ENCODE measurements around the gene DISP1.

The DISP1 gene

GRCh38 chr1:222814536-222815439 lies at the start of gene DISP1:
Gene DISP1, plus strand, starts transcription at chr1:222815039. Its CDS starts 127,785 bp downstream, at chr1:222942824.
- Histone ChIP-seq H3K27me3 (replicated peaks; ENCODE audit: insufficient read depth, low read length) (no peaks in the 10 kb centered on the region), H3K4me1 (ENCODE audit: low read length) (peaks cover 9% of the 10 kb centered on the region; the same call in 1 of the 2 replicates), H3K36me3 (replicated peaks; ENCODE audit: insufficient read depth, low read length) (no peaks in the 10 kb centered on the region), H3K9me3 (replicated peaks; ENCODE audit: insufficient read depth, low read length) (no peaks in the 10 kb centered on the region), H3K9me2 (replicated peaks; ENCODE audit: insufficient read depth, low read length) (no peaks in the 10 kb centered on the region), H3K9ac (ENCODE audit: low read length) (peak within 1 kb of the TSS; percentile 76), H3K4me3 (ENCODE audit: low read length) (peak within 1 kb of the TSS; percentile 86), H3K27ac (ENCODE audit: low read length) (peak within 1 kb of the TSS; percentile 66), H3F3A (ENCODE audit: insufficient read depth, low read length) (peaks cover 15% of the 10 kb centered on the region), H3K79me2 (ENCODE audit: low read length) (0 out of 2 replicates have a peak, but pooled peaks cover 5% of the 10 kb centered on the region), H4K20me1 (ENCODE audit: insufficient read depth, low read length) (no peaks in the 10 kb centered on the region), H3K4me2 (ENCODE audit: low read depth, low read length) (peak within 1 kb of the TSS; percentile 77), H2AFZ (ENCODE audit: low read length) (peak within 1 kb of the TSS; percentile 99)
- no peak for TF ChIP-seq EZH2 (optimal IDR thresholded peaks at IDR 0.05; ENCODE audit: low read depth, low read length)
- no peak for TF ChIP-seq EZH2phosphoT487 (IDR thresholded peaks at IDR 0.05; ENCODE audit: low read length)
- no peak for TF ChIP-seq CTCF (IDR thresholded peaks at IDR 0.05; ENCODE audit: low read length)
- peak; percentile 92 for DNase-seq

- Histone ChIP-seq H4K20me1 (ENCODE audit: insufficient read depth, low read length) (no peaks in the 10 kb centered on the region), H3K4me1 (ENCODE audit: low read length) (no peaks in the 10 kb centered on the region), H3K4me3 (ENCODE audit: low read length) (no peak overlapping the region), H3K9ac (ENCODE audit: low read length) (no peak overlapping the region), H3K4me2 (ENCODE audit: low read depth, low read length) (no peak overlapping the region), H3F3A (ENCODE audit: insufficient read depth, low read length) (no peaks in the 10 kb centered on the region), H3K9me2 (replicated peaks; ENCODE audit: insufficient read depth, low read length) (no peaks in the 10 kb centered on the region), H3K79me2 (ENCODE audit: low read length) (no peaks in the 10 kb centered on the region), H3K36me3 (replicated peaks; ENCODE audit: insufficient read depth, low read length) (no peaks in the 10 kb centered on the region), H3K27me3 (replicated peaks; ENCODE audit: insufficient read depth, low read length) (no peaks in the 10 kb centered on the region), H2AFZ (ENCODE audit: low read length) (no peak overlapping the region), H3K9me3 (replicated peaks; ENCODE audit: insufficient read depth, low read length) (no peaks in the 10 kb centered on the region), H3K27ac (ENCODE audit: low read length) (no peak overlapping the region)
- DNase-seq: no peak
- TF ChIP-seq EZH2phosphoT487 (IDR thresholded peaks at IDR 0.05; ENCODE audit: low read length): no peak
- TF ChIP-seq CTCF (IDR thresholded peaks at IDR 0.05; ENCODE audit: low read length): no peak
- no peak for TF ChIP-seq EZH2 (optimal IDR thresholded peaks at IDR 0.05; ENCODE audit: low read depth, low read length)
Observed at GRCh38 chr1:222767152-222767571, 47.7 kb upstream of the DISP1 start.

- Histone ChIP-seq H3K4me1 (ENCODE audit: low read length) (peaks cover 3% of the 10 kb centered on the region), H3K27ac (ENCODE audit: low read length) (no peak overlapping the region)
- no peak for TF ChIP-seq EZH2 (optimal IDR thresholded peaks at IDR 0.05; ENCODE audit: low read depth, low read length)
- TF ChIP-seq CTCF (IDR thresholded peaks at IDR 0.05; ENCODE audit: low read length): no peak
- TF ChIP-seq EZH2phosphoT487 (IDR thresholded peaks at IDR 0.05; ENCODE audit: low read length): no peak
Observed at GRCh38 chr1:222768592-222768991, 46.2 kb upstream of the DISP1 start.

More at GRCh38 chr1:222768592-222768991, 46.2 kb upstream of the DISP1 start:
- Histone ChIP-seq H3K9me2 (replicated peaks; ENCODE audit: insufficient read depth, low read length) (no peaks in the 10 kb centered on the region), H3K79me2 (ENCODE audit: low read length) (no peaks in the 10 kb centered on the region), H3K36me3 (replicated peaks; ENCODE audit: insufficient read depth, low read length) (no peaks in the 10 kb centered on the region), H4K20me1 (ENCODE audit: insufficient read depth, low read length) (no peaks in the 10 kb centered on the region), H3F3A (ENCODE audit: insufficient read depth, low read length) (peaks cover 10% of the 10 kb centered on the region; the same call in 1 of the 2 replicates), H3K27me3 (replicated peaks; ENCODE audit: insufficient read depth, low read length) (no peaks in the 10 kb centered on the region), H3K4me3 (ENCODE audit: low read length) (no peak overlapping the region), H2AFZ (ENCODE audit: low read length) (no peak overlapping the region), H3K4me2 (ENCODE audit: low read depth, low read length) (no peak overlapping the region), H3K9ac (ENCODE audit: low read length) (no peak overlapping the region), H3K9me3 (replicated peaks; ENCODE audit: insufficient read depth, low read length) (no peaks in the 10 kb centered on the region)
- no peak for DNase-seq

Measured in MM.1S (cell line).